Measurements from ENCODE around the gene RGR.

Gene RGR

DNA sequence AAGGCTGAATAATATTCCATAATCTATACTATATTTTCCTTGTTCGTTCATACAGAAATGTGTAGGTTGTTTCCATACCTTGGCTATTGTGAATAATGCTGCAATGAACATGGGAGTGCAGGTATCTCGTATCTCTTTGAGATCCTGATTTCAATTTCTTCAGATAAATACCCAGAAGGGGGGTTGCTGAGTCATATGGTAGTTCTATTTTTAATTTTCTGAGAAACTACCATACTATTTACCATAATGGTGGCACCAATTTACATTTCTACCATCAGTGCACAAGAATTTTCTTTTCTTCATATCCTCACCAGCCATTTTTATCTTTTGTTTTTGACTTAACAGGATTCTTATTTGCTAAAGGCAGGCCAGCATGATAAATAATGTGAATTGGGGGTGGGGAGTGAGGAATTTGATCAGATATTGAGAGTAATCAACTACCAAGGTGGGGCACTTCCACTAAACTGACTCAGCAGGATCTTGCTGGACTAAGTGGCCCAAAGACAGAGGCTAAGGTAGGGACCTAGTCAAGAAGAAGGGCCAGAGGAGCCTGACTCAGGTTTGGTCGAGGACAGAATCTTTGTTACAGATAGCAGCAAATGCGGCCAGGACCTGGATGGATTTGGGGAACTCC is 62.0 kb downstream of the RGR start:
- TF ChIP-seq, protein P1, sequence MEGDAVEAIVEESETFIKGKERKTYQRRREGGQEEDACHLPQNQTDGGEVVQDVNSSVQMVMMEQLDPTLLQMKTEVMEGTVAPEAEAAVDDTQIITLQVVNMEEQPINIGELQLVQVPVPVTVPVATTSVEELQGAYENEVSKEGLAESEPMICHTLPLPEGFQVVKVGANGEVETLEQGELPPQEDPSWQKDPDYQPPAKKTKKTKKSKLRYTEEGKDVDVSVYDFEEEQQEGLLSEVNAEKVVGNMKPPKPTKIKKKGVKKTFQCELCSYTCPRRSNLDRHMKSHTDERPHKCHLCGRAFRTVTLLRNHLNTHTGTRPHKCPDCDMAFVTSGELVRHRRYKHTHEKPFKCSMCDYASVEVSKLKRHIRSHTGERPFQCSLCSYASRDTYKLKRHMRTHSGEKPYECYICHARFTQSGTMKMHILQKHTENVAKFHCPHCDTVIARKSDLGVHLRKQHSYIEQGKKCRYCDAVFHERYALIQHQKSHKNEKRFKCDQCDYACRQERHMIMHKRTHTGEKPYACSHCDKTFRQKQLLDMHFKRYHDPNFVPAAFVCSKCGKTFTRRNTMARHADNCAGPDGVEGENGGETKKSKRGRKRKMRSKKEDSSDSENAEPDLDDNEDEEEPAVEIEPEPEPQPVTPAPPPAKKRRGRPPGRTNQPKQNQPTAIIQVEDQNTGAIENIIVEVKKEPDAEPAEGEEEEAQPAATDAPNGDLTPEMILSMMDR (IDR thresholded peaks at IDR 0.05; ENCODE audit: low read length): no peak
- no peak for TF ChIP-seq EZH2 (IDR thresholded peaks at IDR 0.05; ENCODE audit: borderline replicate concordance, low read length)
- H3K27me3 ChIP-seq (ENCODE audit: insufficient read depth, low read length): no peaks in the 10 kb centered on the region
- H3K9ac ChIP-seq (ENCODE audit: low read length): no peak overlapping the region
- no peaks in the 10 kb centered on the region for H3K36me3 ChIP-seq (ENCODE audit: insufficient read depth, low read length)
- H3K9me2 ChIP-seq (ENCODE audit: low read depth, low read length): no peaks in the 10 kb centered on the region
- H3K27ac ChIP-seq (ENCODE audit: low read depth, low read length, poor library complexity, severe bottlenecking): no peak overlapping the region
- H2AFZ ChIP-seq (ENCODE audit: low read length): no peak overlapping the region
- H3F3A ChIP-seq (ENCODE audit: insufficient read depth, low read length): no peaks in the 10 kb centered on the region
- no peak overlapping the region for H3K4me3 ChIP-seq (ENCODE audit: low read depth, low read length, poor library complexity, severe bottlenecking)
- no peaks in the 10 kb centered on the region for H3K9me3 ChIP-seq (ENCODE audit: low read length)
- no peaks in the 10 kb centered on the region for H4K20me1 ChIP-seq (ENCODE audit: insufficient read depth, low read length)
- H3K4me2 ChIP-seq (ENCODE audit: low read length): no peak overlapping the region
- no peaks in the 10 kb centered on the region for H3K79me2 ChIP-seq (ENCODE audit: insufficient read depth, low read length)
- H3K4me1 ChIP-seq (ENCODE audit: insufficient read depth, low read length, severe bottlenecking): no peaks in the 10 kb centered on the region

DNA sequence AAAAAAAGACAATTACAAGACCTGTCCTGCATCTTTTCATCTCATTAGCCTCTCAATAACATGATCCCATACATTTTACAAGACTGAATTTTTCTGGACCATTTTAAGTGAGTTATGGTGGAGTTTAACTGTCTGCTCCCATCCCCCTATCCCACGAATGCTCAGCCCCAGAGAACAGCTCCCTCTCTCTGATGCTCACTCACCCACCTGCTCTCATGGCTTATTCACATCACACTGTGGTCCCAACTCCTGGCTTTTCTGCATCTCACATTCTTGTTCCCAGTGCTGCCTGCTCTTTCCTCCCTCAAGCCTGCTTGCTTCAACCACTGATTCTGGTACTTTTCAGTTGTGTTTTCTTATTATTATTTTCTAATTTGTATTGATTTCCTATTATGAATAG is 63.2 kb downstream of the RGR start:
- no peaks in the 10 kb centered on the region for H3K9me3 ChIP-seq (ENCODE audit: low read length)
- no peaks in the 10 kb centered on the region for H3K27me3 ChIP-seq (ENCODE audit: insufficient read depth, low read length)
- no peak overlapping the region for H3K27ac ChIP-seq (ENCODE audit: low read depth, low read length, poor library complexity, severe bottlenecking)
- H3F3A ChIP-seq (ENCODE audit: insufficient read depth, low read length): no peaks in the 10 kb centered on the region
- no peak overlapping the region for H2AFZ ChIP-seq (ENCODE audit: low read length)
- H4K20me1 ChIP-seq (ENCODE audit: insufficient read depth, low read length): no peaks in the 10 kb centered on the region
- no peak for TF ChIP-seq EZH2 (IDR thresholded peaks at IDR 0.05; ENCODE audit: borderline replicate concordance, low read length)
- TF ChIP-seq, protein P1 (IDR thresholded peaks at IDR 0.05; ENCODE audit: low read length): no peak
- H3K79me2 ChIP-seq (ENCODE audit: insufficient read depth, low read length): no peaks in the 10 kb centered on the region
- no peaks in the 10 kb centered on the region for H3K36me3 ChIP-seq (ENCODE audit: insufficient read depth, low read length)
- H3K9ac ChIP-seq (ENCODE audit: low read length): no peak overlapping the region
- no peaks in the 10 kb centered on the region for H3K9me2 ChIP-seq (ENCODE audit: low read depth, low read length)
- no peaks in the 10 kb centered on the region for H3K4me1 ChIP-seq (ENCODE audit: insufficient read depth, low read length, severe bottlenecking)
- H3K4me3 ChIP-seq (ENCODE audit: low read depth, low read length, poor library complexity, severe bottlenecking): no peak overlapping the region
- no peak overlapping the region for H3K4me2 ChIP-seq (ENCODE audit: low read length)

- Histone ChIP-seq H3K9ac (ENCODE audit: low read length) (no peak overlapping the region), H3K27me3 (ENCODE audit: insufficient read depth, low read length) (no peaks in the 10 kb centered on the region), H3K4me1 (ENCODE audit: insufficient read depth, low read length, severe bottlenecking) (no peaks in the 10 kb centered on the region), H2AFZ (ENCODE audit: low read length) (no peak overlapping the region), H3K36me3 (ENCODE audit: insufficient read depth, low read length) (no peaks in the 10 kb centered on the region), H3K4me3 (ENCODE audit: low read depth, low read length, poor library complexity, severe bottlenecking) (no peak overlapping the region), H3F3A (ENCODE audit: insufficient read depth, low read length) (no peaks in the 10 kb centered on the region), H3K27ac (ENCODE audit: low read depth, low read length, poor library complexity, severe bottlenecking) (no peak overlapping the region), H3K79me2 (ENCODE audit: insufficient read depth, low read length) (no peaks in the 10 kb centered on the region), H3K9me3 (ENCODE audit: low read length) (no peaks in the 10 kb centered on the region), H3K9me2 (ENCODE audit: low read depth, low read length) (no peaks in the 10 kb centered on the region), H3K4me2 (ENCODE audit: low read length) (no peak overlapping the region), H4K20me1 (ENCODE audit: insufficient read depth, low read length) (no peaks in the 10 kb centered on the region)
- TF ChIP-seq, protein P1 (IDR thresholded peaks at IDR 0.05; ENCODE audit: low read length): no peak
- no peak for TF ChIP-seq EZH2 (IDR thresholded peaks at IDR 0.05; ENCODE audit: borderline replicate concordance, low read length)
These were observed 63.8 kb downstream of the RGR start for GRCh38 chr10:84308481-84309304.
